Measurements from ENCODE around the gene GNG14. TPM values are rescaled to one million over a fixed set of nuclear protein-coding genes. Genes with fewer than 3 reads are reported as not detected.
A peak's percentile ranks its signal among the peaks of the same experiment; 100 is the strongest.

The GNG14 gene
- total and polyA plus RNA-seq, 10 of the 15 experiments (the other 5 are each of a cell fraction or from before 2014, with no cell fraction given): not detected

GRCh38 chr19:12681074-12681987 is 6.5 kb upstream of the GNG14 start, which contains the start of gene DHPS (continued):
- TF ChIP-seq SKIL (IDR thresholded peaks at IDR 0.05; ENCODE audit: low read depth, poor library complexity, severe bottlenecking) (no peak), ZBED1 (IDR thresholded peaks at IDR 0.05; ENCODE audit: borderline replicate concordance) (peak; percentile 62; the same call in 1 of the 2 replicates), BRCA1 (IDR thresholded peaks at IDR 0.05; ENCODE audit: low read depth, low read length) (no peak; the same call in 1 of the 2 replicates), RB1 (IDR thresholded peaks at IDR 0.05; ENCODE audit: borderline replicate concordance) (0 out of 2 replicates have a peak, but pooled peaks have one; percentile 68), SUPT20H (IDR thresholded peaks at IDR 0.05; ENCODE audit: borderline replicate concordance, control insufficient read depth, low read depth, low read length) (no peak), YBX1 (IDR thresholded peaks at IDR 0.05) (no peak), ZBTB11 (CRISPR knock-in tag; IDR thresholded peaks at IDR 0.05) (peak; percentile 71), RAD51 (IDR thresholded peaks at IDR 0.05) (peak; percentile 99), NR2C1 (IDR thresholded peaks at IDR 0.05) (peak; percentile 69), NBN (IDR thresholded peaks at IDR 0.05) (peak; percentile 54), ZNF592 (IDR thresholded peaks at IDR 0.05) (no peak), TCF12 (IDR thresholded peaks at IDR 0.05; ENCODE audit: low read depth, low read length) (peak; percentile 25; the same call in 1 of the 2 replicates), MLLT1 (IDR thresholded peaks at IDR 0.05) (no peak), RELB (IDR thresholded peaks at IDR 0.05; ENCODE audit: low read depth) (peak; percentile 78), SREBF1 (IDR thresholded peaks at IDR 0.05; ENCODE audit: low read length) (no peak), JUNB (IDR thresholded peaks at IDR 0.05) (no peak)
